ENCODE results near the gene KCNMA1.

KCNMA1 gene

DNA sequence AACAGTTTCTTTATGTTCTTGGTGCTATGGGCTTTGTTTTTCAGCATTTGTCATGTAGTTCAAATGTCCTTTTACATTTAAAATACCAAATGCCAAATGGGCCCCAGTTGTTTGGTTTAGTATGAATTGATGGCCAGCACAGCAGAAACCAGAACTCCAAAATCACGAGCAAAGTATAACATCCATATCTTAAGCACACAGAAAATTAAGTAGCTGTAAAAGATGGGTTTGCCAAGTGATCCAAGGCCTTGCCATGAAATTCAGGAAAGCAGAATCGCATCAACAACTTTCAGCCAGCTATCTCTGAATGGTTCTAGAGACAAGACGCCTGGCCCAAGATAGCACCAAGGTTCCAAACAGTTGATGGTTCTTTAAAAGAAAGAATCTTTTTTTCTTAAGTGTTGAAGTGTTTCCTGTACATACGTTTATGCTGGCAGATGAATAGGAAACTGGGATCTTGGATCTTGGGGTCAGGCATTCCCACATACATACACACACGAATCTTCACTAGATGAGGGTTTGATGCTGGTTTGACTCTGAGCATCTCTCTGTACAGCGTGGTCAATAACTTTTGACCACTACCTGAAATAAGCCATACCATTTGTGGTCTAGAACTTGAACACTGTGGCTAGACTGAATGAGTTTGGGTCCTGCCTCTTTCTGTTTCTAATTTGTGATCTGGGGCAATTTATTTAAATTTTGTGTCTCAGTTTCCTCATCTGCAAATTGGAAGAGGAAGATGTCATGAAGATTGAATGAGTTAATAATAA is 711.8 kb downstream of the KCNMA1 start:
- H3F3A ChIP-seq (ENCODE audit: insufficient read depth): no peaks in the 10 kb centered on the region
- H3K27me3 ChIP-seq (ENCODE audit: low read length): no peaks in the 10 kb centered on the region
- no peaks in the 10 kb centered on the region for H3K36me3 ChIP-seq (ENCODE audit: low read length)
- H3K79me2 ChIP-seq (ENCODE audit: insufficient read depth, low read length): no peaks in the 10 kb centered on the region
- no peak overlapping the region for H3K27ac ChIP-seq (ENCODE audit: low read depth, low read length)
- H4K20me1 ChIP-seq (ENCODE audit: low read depth, low read length): no peaks in the 10 kb centered on the region
- no peak for TF ChIP-seq EZH2phosphoT487 (conservative IDR thresholded peaks at IDR 0.05; ENCODE audit: low read length)
- TF ChIP-seq, protein P1, sequence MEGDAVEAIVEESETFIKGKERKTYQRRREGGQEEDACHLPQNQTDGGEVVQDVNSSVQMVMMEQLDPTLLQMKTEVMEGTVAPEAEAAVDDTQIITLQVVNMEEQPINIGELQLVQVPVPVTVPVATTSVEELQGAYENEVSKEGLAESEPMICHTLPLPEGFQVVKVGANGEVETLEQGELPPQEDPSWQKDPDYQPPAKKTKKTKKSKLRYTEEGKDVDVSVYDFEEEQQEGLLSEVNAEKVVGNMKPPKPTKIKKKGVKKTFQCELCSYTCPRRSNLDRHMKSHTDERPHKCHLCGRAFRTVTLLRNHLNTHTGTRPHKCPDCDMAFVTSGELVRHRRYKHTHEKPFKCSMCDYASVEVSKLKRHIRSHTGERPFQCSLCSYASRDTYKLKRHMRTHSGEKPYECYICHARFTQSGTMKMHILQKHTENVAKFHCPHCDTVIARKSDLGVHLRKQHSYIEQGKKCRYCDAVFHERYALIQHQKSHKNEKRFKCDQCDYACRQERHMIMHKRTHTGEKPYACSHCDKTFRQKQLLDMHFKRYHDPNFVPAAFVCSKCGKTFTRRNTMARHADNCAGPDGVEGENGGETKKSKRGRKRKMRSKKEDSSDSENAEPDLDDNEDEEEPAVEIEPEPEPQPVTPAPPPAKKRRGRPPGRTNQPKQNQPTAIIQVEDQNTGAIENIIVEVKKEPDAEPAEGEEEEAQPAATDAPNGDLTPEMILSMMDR (IDR thresholded peaks at IDR 0.05; ENCODE audit: insufficient read depth, low read length, poor library complexity, severe bottlenecking): no peak
- H3K4me2 ChIP-seq (ENCODE audit: low read depth, low read length, poor library complexity, severe bottlenecking): no peak overlapping the region
- H3K9me3 ChIP-seq (ENCODE audit: insufficient read depth, low read length): no peaks in the 10 kb centered on the region
- H2AFZ ChIP-seq (ENCODE audit: low read depth, low read length, severe bottlenecking): no peak overlapping the region
- H3K9me2 ChIP-seq (replicated peaks; ENCODE audit: insufficient read depth, low read length): no peaks in the 10 kb centered on the region
- H3K9ac ChIP-seq (ENCODE audit: low read length): no peak overlapping the region
- H3K4me3 ChIP-seq (ENCODE audit: insufficient read depth, low read length, poor library complexity, severe bottlenecking): no peak overlapping the region

DNA sequence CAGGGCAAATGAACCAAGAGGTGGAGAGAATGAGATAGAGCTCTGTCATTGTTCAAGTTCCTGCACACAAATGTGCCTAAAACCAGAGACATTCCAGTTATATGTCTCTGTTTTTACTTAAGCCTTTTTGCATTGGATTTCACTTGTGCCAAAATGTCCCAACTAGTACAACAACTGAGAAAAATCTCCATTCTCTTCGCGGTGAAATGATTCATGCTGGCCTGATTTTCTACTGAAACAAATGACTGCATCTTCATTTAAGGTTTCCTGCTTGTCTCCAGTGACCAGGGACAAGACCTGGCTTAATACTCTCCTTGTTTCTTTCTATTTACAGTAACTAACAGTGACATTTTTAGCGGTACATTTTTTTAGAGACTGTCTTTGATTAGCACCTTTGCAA is 714.9 kb downstream of the KCNMA1 start:
- H3F3A ChIP-seq (ENCODE audit: insufficient read depth): no peaks in the 10 kb centered on the region
- TF ChIP-seq EZH2phosphoT487 (conservative IDR thresholded peaks at IDR 0.05; ENCODE audit: low read length): no peak
- TF ChIP-seq, protein P1 (IDR thresholded peaks at IDR 0.05; ENCODE audit: insufficient read depth, low read length, poor library complexity, severe bottlenecking): no peak
- no peaks in the 10 kb centered on the region for H3K9me3 ChIP-seq (ENCODE audit: insufficient read depth, low read length)
- no peaks in the 10 kb centered on the region for H3K9me2 ChIP-seq (replicated peaks; ENCODE audit: insufficient read depth, low read length)
- no peaks in the 10 kb centered on the region for H3K36me3 ChIP-seq (ENCODE audit: low read length)
- no peaks in the 10 kb centered on the region for H4K20me1 ChIP-seq (ENCODE audit: low read depth, low read length)
- no peak overlapping the region for H3K4me3 ChIP-seq (ENCODE audit: insufficient read depth, low read length, poor library complexity, severe bottlenecking)
- no peak overlapping the region for H2AFZ ChIP-seq (ENCODE audit: low read depth, low read length, severe bottlenecking)
- no peaks in the 10 kb centered on the region for H3K27me3 ChIP-seq (ENCODE audit: low read length)
- no peak overlapping the region for H3K4me2 ChIP-seq (ENCODE audit: low read depth, low read length, poor library complexity, severe bottlenecking)
- H3K27ac ChIP-seq (ENCODE audit: low read depth, low read length): no peak overlapping the region
- no peaks in the 10 kb centered on the region for H3K79me2 ChIP-seq (ENCODE audit: insufficient read depth, low read length)
- H3K9ac ChIP-seq (ENCODE audit: low read length): no peak overlapping the region

DNA sequence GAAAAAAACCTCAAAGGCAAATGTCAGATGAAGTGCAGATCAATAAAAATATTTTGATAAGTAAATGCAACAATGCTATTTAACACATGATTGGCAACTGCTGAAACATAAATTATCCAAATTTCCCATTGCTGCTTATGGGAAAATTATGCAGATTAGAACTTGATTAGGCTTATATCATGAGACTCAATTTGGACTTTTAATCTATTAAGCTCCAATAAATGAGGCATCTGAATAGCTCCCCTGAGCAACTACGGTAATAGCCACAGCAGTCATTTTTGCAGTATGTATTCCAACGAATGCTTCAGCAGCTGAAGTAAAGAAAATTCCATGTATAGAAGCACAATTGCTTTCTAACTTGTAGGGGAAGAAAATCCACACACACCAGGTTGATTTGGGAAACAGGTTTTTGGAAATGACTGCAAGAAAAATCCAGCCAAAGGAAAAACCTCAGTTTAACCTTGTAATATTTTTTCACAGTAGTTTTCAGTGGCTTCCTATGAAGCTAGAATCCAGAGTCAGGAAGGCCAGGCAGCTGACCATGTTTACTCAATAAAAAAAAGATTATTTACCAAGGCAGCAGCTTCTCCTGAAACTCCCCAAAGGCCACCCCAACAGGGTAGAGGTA is 716.1 kb downstream of the KCNMA1 start:
- H3F3A ChIP-seq (ENCODE audit: insufficient read depth): no peaks in the 10 kb centered on the region
- no peaks in the 10 kb centered on the region for H3K36me3 ChIP-seq (ENCODE audit: low read length)
- H3K27me3 ChIP-seq (ENCODE audit: low read length): no peaks in the 10 kb centered on the region
- H4K20me1 ChIP-seq (ENCODE audit: low read depth, low read length): no peaks in the 10 kb centered on the region
- no peaks in the 10 kb centered on the region for H3K9me2 ChIP-seq (replicated peaks; ENCODE audit: insufficient read depth, low read length)
- H3K79me2 ChIP-seq (ENCODE audit: insufficient read depth, low read length): no peaks in the 10 kb centered on the region
- no peak overlapping the region for H3K27ac ChIP-seq (ENCODE audit: low read depth, low read length)
- no peak overlapping the region for H3K9ac ChIP-seq (ENCODE audit: low read length)
- H3K4me3 ChIP-seq (ENCODE audit: insufficient read depth, low read length, poor library complexity, severe bottlenecking): no peak overlapping the region
- no peak overlapping the region for H3K4me2 ChIP-seq (ENCODE audit: low read depth, low read length, poor library complexity, severe bottlenecking)
- no peak overlapping the region for H2AFZ ChIP-seq (ENCODE audit: low read depth, low read length, severe bottlenecking)
- H3K9me3 ChIP-seq (ENCODE audit: insufficient read depth, low read length): no peaks in the 10 kb centered on the region
- TF ChIP-seq, protein P1 (IDR thresholded peaks at IDR 0.05; ENCODE audit: insufficient read depth, low read length, poor library complexity, severe bottlenecking): no peak
- no peak for TF ChIP-seq EZH2phosphoT487 (conservative IDR thresholded peaks at IDR 0.05; ENCODE audit: low read length)

Data from SU-DHL-6 (cell line).